Astrocyte (in vitro differentiated cells and primary cell): ENCODE measurements around the gene SETD7.

Experiments
- EZH2 ChIP-seq: IDR thresholded peaks from 2 replicates; pipeline ENCODE4 v1.6.1; 2012; ENCODE audit warnings: mild to moderate bottlenecking, low read length, inconsistent platforms; ENCODE audit not compliant: insufficient read depth
- TF ChIP-seq, protein P1 (sequence below): IDR thresholded peaks from 2 replicates; pipeline ENCODE4 v1.5.1; 2011; ENCODE audit warnings: low read depth, mild to moderate bottlenecking, inconsistent platforms, low read length, moderate library complexity; ENCODE audit not compliant: insufficient read depth

DNA sequence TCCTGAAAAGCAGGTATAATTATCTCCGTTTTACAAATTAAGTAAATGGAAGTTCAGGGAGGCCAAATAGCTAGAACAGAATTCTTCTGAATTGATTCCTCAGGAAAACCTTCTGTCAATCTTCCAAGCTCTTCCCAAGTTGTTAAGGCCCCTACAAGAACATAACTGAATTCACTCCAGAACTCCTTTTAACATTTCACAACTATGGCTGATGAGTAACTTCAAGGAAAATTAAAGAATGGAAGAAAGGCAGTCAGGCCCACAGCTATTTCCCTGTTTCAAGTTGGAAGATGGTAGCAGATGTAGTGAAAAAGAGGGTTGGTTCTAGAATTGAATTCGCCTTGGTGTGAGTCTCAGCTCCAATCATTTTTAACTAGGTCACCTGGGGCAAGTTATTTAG is 15.9 kb downstream of the SETD7 start:
- TF ChIP-seq, protein P1, sequence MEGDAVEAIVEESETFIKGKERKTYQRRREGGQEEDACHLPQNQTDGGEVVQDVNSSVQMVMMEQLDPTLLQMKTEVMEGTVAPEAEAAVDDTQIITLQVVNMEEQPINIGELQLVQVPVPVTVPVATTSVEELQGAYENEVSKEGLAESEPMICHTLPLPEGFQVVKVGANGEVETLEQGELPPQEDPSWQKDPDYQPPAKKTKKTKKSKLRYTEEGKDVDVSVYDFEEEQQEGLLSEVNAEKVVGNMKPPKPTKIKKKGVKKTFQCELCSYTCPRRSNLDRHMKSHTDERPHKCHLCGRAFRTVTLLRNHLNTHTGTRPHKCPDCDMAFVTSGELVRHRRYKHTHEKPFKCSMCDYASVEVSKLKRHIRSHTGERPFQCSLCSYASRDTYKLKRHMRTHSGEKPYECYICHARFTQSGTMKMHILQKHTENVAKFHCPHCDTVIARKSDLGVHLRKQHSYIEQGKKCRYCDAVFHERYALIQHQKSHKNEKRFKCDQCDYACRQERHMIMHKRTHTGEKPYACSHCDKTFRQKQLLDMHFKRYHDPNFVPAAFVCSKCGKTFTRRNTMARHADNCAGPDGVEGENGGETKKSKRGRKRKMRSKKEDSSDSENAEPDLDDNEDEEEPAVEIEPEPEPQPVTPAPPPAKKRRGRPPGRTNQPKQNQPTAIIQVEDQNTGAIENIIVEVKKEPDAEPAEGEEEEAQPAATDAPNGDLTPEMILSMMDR, result no peak
- TF ChIP-seq EZH2, result no peak
